ENCODE measurements around the gene C16orf46. TPM values are rescaled to one million over a fixed set of nuclear protein-coding genes. Genes with fewer than 3 reads are reported as not detected.

The C16orf46 gene
- total and polyA plus RNA-seq, 2 of the 13 experiments (the other 11 are each of a cell fraction or from before 2014, with no cell fraction given), result 0.38 to 0.55 TPM

DNA sequence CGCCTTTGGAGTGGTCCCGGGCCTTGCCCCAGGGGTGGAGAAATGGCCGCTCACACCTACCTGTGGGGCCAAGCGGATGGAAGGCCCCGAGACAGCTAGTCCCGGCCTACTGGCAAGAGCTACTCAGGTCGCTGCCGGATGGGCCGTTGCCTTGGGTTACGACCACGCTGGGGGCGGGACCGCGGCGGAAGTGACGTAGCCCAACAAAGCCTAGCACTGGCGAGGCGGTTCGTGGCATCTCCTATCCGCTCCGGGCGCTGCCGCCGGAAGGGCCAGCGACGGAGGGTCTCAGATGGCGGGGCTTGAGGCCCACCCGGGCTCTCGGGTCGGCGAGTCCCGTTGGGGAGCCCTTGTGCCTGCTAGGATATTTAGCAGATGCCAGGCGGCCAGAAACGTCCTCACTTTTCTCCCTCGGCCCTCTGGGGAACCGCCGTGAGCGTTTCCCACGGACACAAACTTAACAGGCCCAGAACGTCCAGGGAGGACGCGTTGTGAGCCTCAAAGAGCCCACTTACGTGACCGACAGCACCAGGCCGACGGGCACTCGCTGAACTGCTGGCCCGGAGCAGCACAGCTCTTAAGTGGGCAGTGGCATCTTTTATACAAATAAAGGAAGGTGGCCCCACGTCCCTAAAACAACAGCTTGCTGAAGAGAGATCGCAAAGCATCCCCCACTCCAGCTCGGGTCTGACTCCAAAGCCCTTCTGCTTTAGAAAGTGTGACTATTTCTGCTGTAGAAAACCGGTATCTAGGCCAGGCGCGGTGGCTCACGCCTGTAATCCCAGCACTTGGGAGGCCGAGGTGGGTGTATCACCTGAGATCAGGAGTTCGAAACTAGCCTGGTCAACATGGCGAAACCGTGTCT is at the start of gene C16orf46 (continued):
- TF ChIP-seq SETDB1 (CRISPR knock-in tag; IDR thresholded peaks at IDR 0.05; ENCODE audit: borderline replicate concordance), result no peak
- TF ChIP-seq ZNF451 (CRISPR knock-in tag; IDR thresholded peaks at IDR 0.05), result peak; percentile 90
- TF ChIP-seq, protein P1, sequence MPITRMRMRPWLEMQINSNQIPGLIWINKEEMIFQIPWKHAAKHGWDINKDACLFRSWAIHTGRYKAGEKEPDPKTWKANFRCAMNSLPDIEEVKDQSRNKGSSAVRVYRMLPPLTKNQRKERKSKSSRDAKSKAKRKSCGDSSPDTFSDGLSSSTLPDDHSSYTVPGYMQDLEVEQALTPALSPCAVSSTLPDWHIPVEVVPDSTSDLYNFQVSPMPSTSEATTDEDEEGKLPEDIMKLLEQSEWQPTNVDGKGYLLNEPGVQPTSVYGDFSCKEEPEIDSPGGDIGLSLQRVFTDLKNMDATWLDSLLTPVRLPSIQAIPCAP (CRISPR knock-in tag; IDR thresholded peaks at IDR 0.05; ENCODE audit: low read depth), result no peak
- 0 out of 2 replicates have a peak, but pooled peaks have one; percentile 64 for TF ChIP-seq ZFP82 (CRISPR knock-in tag; IDR thresholded peaks at IDR 0.05; ENCODE audit: borderline replicate concordance)
- peak; percentile 84; the same call in 1 of the 2 replicates for TF ChIP-seq ZBTB7A (CRISPR knock-in tag; IDR thresholded peaks at IDR 0.05)
- no peak for TF ChIP-seq MTF1 (CRISPR knock-in tag; IDR thresholded peaks at IDR 0.05)
- TF ChIP-seq ZNF335 (CRISPR knock-in tag; IDR thresholded peaks at IDR 0.05), result peak; percentile 74; the same call in 1 of the 2 replicates
- TF ChIP-seq ZC3H13 (CRISPR knock-in tag; IDR thresholded peaks at IDR 0.05), result peak; percentile 56; the same call in 1 of the 2 replicates
- TF ChIP-seq ZSCAN29 (CRISPR knock-in tag; conservative IDR thresholded peaks at IDR 0.05), result no peak
- TF ChIP-seq, protein P2, sequence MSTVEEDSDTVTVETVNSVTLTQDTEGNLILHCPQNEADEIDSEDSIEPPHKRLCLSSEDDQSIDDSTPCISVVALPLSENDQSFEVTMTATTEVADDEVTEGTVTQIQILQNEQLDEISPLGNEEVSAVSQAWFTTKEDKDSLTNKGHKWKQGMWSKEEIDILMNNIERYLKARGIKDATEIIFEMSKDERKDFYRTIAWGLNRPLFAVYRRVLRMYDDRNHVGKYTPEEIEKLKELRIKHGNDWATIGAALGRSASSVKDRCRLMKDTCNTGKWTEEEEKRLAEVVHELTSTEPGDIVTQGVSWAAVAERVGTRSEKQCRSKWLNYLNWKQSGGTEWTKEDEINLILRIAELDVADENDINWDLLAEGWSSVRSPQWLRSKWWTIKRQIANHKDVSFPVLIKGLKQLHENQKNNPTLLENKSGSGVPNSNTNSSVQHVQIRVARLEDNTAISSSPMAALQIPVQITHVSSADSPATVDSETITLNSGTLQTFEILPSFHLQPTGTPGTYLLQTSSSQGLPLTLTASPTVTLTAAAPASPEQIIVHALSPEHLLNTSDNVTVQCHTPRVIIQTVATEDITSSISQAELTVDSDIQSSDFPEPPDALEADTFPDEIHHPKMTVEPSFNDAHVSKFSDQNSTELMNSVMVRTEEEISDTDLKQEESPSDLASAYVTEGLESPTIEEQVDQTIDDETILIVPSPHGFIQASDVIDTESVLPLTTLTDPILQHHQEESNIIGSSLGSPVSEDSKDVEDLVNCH (CRISPR knock-in tag; IDR thresholded peaks at IDR 0.05), result no peak
- no peak for TF ChIP-seq TRIM24 (CRISPR knock-in tag; IDR thresholded peaks at IDR 0.05)
- 0 out of 2 replicates have a peak, but pooled peaks have one; percentile 20 for TF ChIP-seq TOPORS (CRISPR knock-in tag; IDR thresholded peaks at IDR 0.05)
- TF ChIP-seq, protein P3, sequence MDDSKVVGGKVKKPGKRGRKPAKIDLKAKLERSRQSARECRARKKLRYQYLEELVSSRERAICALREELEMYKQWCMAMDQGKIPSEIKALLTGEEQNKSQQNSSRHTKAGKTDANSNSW (CRISPR knock-in tag; IDR thresholded peaks at IDR 0.05; ENCODE audit: borderline replicate concordance), result no peak
- no peak for TF ChIP-seq SRF (IDR thresholded peaks at IDR 0.05; ENCODE audit: low read depth, low read length)
- TF ChIP-seq, protein P4, sequence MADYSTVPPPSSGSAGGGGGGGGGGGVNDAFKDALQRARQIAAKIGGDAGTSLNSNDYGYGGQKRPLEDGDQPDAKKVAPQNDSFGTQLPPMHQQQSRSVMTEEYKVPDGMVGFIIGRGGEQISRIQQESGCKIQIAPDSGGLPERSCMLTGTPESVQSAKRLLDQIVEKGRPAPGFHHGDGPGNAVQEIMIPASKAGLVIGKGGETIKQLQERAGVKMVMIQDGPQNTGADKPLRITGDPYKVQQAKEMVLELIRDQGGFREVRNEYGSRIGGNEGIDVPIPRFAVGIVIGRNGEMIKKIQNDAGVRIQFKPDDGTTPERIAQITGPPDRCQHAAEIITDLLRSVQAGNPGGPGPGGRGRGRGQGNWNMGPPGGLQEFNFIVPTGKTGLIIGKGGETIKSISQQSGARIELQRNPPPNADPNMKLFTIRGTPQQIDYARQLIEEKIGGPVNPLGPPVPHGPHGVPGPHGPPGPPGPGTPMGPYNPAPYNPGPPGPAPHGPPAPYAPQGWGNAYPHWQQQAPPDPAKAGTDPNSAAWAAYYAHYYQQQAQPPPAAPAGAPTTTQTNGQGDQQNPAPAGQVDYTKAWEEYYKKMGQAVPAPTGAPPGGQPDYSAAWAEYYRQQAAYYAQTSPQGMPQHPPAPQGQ (CRISPR knock-in tag; IDR thresholded peaks at IDR 0.05; ENCODE audit: borderline replicate concordance), result no peak
- TF ChIP-seq ZNF883 (CRISPR knock-in tag; IDR thresholded peaks at IDR 0.05; ENCODE audit: not compliant biosample characterization), result peak; percentile 77
- TF ChIP-seq, protein P5, sequence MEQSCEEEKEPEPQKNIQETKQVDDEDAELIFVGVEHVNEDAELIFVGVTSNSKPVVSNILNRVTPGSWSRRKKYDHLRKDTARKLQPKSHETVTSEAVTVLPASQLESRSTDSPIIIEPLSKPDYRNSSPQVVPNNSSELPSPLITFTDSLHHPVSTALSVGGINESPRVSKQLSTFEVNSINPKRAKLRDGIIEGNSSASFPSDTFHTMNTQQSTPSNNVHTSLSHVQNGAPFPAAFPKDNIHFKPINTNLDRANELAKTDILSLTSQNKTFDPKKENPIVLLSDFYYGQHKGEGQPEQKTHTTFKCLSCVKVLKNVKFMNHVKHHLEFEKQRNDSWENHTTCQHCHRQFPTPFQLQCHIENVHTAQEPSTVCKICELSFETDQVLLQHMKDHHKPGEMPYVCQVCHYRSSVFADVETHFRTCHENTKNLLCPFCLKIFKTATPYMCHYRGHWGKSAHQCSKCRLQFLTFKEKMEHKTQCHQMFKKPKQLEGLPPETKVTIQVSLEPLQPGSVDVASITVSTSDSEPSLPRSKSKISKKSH (CRISPR knock-in tag; IDR thresholded peaks at IDR 0.05; ENCODE audit: borderline replicate concordance), result peak; percentile 85
- TF ChIP-seq RAD51 (IDR thresholded peaks at IDR 0.05; ENCODE audit: borderline replicate concordance), result no peak

Measured in HepG2 (cell line).